HG02970 (cell line): ENCODE results near the gene PHF21A.

Source experiments
- ATAC-seq: cut with Tn5 transposase; IDR thresholded peaks from one replicate; pipeline ENCODE4 v1.9.1; 2021; ENCODE audit warnings: mild to moderate bottlenecking, moderate library complexity, moderate number of reproducible peaks; ENCODE audit not compliant: unreplicated experiment, low FRiP score

PHF21A gene

GRCh38 chr11:45894555-45895247 lies 226.6 kb downstream of the PHF21A start:
- ATAC-seq, result no peak

- no peak for ATAC-seq
Observed at GRCh38 chr11:45892856-45893255, 228.4 kb downstream of the PHF21A start.

- no peak for ATAC-seq
Observed at GRCh38 chr11:45890886-45891550, 230.2 kb downstream of the PHF21A start.

GRCh38 chr11:45889966-45890365 lies 231.3 kb downstream of the PHF21A start:
- ATAC-seq, result no peak

GRCh38 chr11:45889555-45889954 lies 231.7 kb downstream of the PHF21A start:
- no peak for ATAC-seq

GRCh38 chr11:45887587-45887986 lies 233.7 kb downstream of the PHF21A start:
- no peak for ATAC-seq

GRCh38 chr11:45886816-45887520 lies 234.3 kb downstream of the PHF21A start:
- no peak for ATAC-seq

GRCh38 chr11:45885921-45886721 lies 235.1 kb downstream of the PHF21A start:
- no peak for ATAC-seq

- no peak for ATAC-seq
Observed at GRCh38 chr11:45885274-45885920, 235.9 kb downstream of the PHF21A start, which contains the start of gene MAPK8IP1. MAPK8IP1 (plus strand) TSS chr11:45885651; CDS start chr11:45885821, 170 bp downstream.

- no peak for ATAC-seq
Observed at GRCh38 chr11:45884596-45885185, 236.6 kb downstream of the PHF21A start.
